ENCODE results near the gene NBPF20.
"Not testable (repeated sequence)": the region's sequence is repeated elsewhere in the genome, so short reads cannot be mapped to it uniquely, and the experiment has no call there.

DNA sequence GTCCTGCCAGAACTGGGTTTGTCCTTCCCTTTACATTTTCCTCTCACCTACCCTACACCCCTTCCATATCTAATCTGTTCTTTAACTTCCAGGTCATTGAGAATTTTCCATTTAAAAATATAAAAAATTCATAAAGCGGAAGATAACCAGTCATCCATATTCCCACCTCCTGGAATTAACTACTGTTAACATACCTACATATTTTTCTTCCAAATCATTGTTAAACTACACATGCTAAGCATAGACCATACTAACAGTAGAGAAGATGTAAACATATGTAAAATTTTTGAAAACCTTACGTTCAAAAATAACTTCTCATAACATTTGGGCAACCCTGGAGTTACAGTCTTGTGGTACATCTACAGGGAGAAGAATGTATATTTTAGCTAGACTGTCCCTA, 38.6 kb upstream of the NBPF20 start:
- TF ChIP-seq POLR2A (IDR thresholded peaks at IDR 0.05; ENCODE audit: low read length); GATA1 (IDR thresholded peaks at IDR 0.05; ENCODE audit: low read depth, low read length): not testable (repeated sequence)

All from erythroblast (primary cell).